ENCODE results near the gene SH2B3.
"Not testable (repeated sequence)": the region's sequence is repeated elsewhere in the genome, so short reads cannot be mapped to it uniquely, and the experiment has no call there.

SH2B3 gene

GRCh38 chr12:111387747-111388323 is 17.9 kb upstream of the SH2B3 start:
- no peak for DNase-seq

GRCh38 chr12:111389635-111390034 is 16.1 kb upstream of the SH2B3 start:
- DNase-seq, result peak; percentile 16

DNA sequence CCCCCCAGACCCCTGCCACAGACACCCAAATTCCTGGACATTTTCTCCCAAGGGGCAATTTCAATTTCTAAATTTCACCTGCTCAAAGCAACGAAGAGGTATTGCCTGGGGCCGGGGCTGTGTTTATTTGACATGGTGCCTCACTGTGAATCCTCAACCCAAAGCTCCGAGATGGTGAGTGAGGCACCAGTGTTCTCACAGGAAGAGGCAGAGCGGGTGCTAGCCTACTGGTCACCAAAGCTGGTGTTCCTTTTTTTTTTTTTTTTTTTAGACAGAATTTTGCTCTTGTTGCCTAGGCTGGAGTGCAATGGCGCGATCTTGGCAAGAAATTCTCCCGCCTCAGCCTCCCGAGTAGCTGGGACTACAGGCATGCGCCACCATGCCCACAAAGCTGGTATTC is 14.8 kb upstream of the SH2B3 start:
- peak; percentile 16 for DNase-seq

- no peak for DNase-seq
Measured at GRCh38 chr12:111393700-111394300, 11.9 kb upstream of the SH2B3 start.

- DNase-seq, result no peak
Measured at GRCh38 chr12:111394480-111394879, 11.2 kb upstream of the SH2B3 start.

DNA sequence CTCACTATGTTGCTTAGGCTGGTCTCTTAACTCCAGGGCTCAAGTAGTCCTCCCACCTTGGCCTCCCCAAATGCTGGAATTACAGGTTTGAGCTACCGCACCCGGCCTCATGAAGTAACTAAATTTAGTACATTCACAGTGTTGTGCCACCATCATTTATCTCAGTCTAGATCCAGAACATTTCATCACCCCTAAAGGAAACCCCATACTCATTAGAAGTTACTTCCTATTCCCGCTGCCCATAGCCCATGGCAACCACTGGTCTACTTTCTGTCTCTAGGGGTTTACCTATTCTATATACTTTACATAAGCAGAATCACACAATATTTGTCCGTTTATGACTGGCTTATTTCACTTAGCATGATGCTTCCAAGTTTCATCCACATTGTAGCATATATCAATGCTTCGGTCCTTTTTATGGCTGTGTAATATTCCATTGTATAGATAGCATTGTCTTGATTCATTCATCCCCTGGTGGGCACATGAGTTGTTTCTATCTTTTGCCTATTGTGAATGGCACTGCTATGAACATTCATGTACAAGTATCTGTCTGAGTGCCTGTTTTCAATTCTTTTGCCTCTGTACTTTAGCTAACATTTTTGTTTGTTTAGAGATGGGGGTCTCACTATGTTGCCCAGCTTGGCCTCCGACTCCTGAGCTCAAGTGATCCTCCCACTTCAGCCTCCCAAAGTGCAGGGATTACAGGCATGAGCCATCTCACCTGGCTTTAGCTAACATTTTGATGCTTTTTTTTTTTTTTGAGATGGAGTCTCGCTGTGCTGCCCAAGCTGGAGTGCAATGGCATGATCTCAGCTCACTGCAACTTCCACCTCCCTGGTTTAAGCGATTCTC is 10.2 kb upstream of the SH2B3 start:
- DNase-seq, result no peak

- DNase-seq, result not testable (repeated sequence)
Measured at GRCh38 chr12:111396271-111396670, 9.5 kb upstream of the SH2B3 start.

DNA sequence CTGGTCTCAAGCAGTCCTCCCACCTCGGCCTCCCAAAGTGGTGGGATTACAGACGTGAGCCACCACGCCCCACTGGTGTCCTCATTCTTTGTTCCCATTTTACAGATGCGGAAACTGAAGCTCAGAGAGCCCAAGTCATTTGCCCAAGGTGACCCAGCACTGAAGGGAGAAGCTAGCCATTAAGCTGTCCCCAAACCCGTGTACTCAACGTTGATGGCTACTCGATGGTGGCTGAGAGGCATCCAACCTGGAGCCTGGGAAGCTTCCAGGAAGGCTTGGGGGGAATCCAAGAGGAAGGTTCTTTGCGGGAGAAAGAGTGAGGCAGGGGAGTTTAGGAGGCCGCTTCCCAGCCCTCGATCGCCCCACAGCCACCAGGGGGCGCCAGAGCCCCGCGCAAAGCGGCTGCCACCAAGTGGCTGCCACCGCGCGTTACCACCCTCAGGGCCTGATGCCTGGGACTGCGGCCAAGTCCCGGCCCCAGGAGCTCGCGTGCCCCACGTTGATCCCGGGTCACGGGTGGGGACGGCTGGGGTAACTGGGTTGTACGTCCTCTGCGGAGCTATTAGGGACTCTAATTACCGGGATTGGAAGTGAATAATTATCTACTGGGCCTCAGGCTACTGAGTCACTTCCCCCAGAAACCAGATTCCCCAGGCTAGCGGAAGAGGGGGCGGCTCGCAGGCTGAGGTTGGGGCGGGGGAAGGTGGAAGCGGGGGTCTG is 8.8 kb upstream of the SH2B3 start:
- peak; percentile 84 for DNase-seq

GRCh38 chr12:111398530-111398929 is 7.2 kb upstream of the SH2B3 start:
- no peak for DNase-seq

DNA sequence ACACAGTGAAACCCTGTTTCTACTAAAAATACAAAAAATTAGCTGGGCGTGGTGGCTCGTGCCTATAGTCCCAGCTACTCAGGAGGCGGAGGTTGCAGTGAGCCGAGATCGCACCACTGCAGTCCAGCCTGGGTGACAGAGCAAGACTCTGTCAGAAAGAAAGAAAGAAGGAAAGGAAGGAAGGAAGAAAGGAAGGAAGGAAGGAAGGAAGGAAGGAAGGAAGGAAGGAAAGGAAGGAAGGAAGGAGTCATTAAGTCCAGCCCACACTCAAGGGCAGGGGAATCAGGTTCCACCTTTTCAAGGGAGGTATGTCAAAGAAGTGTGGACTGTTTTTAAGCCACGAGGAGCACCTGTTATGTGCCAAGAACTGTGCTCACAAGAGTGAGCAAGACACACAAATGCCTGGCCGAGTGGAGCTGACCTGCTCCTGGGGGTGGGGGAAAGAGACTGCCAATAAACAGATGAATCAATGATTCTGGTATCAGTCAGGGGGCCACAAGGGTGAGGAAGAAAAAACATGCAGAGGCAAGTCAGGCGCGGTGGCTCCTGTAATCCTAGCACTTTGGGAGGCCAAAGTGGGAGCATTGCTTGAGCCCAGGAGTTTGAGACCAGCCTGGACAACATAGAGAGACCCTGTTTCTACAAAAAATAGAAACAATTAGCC is 5.8 kb upstream of the SH2B3 start:
- DNase-seq, result not testable (repeated sequence)

GRCh38 chr12:111401167-111401605 is 4.5 kb upstream of the SH2B3 start:
- no peak for DNase-seq

- not testable (repeated sequence) for DNase-seq
Measured at GRCh38 chr12:111402490-111402824, 3.3 kb upstream of the SH2B3 start.

DNA sequence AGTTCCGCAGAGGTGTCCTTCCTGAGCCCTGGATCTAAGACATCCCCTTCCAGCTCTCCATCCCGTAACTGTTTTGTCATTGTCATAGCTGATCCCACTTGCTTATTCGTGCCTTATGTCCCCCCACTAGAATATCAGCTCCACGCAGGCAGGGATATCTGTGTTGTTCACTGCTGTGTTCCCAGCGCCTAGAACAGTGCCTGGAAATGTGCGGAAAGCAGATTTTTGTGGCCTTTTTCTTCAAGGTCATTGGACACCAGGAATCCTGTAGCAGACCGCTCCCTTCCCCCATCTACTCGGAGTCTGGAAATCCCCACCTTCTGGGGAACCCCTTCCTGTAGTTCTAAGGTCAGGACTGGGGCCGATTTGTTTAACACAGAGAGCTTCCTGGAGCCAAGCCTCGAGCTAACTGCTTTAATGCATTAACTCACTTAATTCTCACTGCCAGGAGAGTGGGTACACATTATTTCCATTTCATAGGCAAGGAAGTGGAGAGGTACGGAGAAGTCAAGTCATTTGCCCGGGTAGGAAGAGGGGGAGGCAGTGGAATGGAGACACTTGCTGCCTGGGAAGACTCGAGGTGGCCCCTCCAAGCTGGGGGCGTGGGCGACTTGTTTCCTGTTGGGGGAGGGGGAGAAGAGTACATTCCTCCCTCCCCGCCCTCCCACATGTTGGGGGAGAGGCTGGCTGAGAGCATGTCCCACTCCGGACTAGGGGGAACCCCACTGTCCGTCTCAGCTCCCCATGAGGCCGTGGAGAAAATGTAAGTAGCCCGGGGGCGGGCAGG is 1.2 kb upstream of the SH2B3 start:
- DNase-seq, result peak; percentile 61

DNA sequence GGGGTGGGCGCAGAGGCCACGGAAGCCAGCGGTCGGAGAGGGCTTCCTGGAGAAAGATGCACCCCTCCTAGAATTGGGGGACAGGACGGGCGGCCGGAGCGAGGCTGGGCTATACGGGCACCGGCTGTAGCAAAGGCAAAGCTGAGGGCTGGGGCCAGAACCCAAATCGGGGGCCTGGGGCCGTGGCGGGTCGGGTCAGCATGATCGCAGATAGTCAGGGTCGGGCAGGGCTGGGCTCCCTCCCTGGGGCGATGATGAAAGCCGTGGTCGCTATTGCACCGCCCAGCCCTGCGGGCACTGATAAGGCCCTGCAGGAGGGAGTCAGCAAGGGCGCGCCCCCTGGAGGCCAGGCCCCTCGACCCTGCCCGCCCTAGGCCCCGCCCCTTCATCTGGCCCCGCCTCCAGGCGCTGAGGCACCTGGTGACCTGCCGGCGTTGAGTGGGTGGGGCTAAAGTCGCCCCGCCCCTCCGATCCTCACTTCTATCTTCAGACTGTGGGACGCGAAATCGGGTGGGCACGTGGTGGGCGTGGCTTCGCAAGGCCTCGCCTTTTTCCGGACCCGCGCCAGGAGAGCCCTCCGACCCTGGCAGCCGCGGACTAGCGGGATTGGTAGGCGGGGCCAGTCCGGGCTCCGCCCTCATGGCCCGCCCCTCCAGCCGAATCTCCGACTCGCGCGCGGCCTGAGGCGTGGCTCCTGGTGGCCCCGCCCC is 419 bp upstream of the SH2B3 start:
- DNase-seq, result peak; percentile 91

DNA sequence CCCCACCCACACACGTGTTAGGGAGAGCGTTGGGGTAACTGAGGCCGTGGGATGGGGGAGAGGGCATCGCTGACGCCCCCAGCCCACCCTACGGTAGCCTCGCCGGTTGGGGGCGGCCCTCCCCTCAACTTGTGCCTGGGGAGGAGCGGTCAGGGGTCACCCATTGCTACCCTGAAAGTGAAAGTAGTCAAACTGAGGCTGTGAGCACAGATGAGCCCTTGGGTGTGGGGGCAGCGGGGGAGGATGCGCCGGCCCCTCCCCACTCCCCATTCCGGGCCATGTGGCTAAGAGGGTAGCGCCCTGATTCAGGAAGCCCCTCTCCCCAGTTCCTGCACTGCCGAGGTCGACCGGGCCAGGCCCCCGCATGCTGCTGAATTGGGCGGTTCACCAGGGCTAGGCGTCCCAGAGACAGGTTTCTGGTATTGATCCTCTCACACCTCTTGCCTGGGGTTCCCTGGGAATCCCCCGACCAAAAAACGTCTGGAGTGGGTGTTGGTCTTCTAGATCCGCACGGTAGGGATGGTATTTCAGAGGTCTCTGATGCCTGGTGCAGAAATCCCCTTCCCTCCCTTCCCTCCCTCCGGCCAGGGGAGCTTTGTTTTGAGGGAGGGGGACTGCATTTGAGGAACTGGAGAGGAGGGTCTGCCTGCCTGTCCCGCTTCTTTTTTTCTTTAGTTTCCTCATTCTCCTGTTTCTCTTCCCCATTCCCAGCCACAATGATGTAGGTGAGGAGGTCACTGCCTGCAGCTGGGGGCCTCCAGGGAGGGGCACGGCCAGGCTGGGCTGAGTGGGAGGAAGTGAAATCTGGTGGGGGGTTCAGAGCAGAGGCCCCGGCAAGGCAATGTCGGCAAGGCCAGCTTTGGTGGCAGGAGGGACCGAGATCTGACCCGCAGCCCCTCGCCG is 1.0 kb downstream of the SH2B3 start:
- no peak for DNase-seq

DNA sequence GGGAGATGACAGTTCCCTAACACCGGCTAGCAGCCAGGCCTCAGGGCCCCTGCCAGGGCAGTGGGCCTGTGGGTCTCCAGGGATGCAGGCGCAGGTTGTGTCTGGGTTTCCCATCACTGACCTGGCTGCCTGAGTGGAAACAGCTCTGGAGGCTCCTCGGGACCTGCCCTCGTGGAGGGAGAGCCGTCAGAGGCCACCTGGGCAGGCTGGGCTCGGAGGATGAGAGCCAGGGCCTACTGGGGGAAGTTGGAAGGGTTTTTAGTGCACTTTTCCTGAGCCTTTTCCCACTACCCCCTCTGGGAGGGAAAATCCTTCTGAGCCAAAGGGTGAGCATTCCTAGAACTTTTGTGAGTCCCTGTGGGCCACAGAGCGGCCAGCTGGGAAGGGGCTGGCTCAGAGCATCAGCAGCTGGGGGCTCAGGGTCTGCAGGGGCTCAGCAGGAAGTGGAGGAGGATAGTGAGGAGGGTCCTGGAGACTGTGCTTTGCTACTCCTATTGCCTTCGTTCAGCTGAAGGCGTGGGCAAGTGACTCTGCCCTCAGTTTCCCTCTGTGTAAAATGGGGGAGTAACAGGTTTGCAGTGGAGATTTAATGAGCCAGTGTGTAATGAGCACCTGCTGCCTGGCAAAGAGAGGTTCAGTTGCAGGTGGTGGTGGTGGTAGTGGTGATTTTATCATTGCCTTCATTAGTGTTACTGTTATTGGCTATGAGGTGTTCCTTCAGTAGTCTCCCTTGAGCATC is 1.8 kb downstream of the SH2B3 start:
- DNase-seq, result no peak

- no peak for DNase-seq
Measured at GRCh38 chr12:111408116-111408440, 2.4 kb downstream of the SH2B3 start.

GRCh38 chr12:111408686-111409402 is 3.1 kb downstream of the SH2B3 start:
- no peak for DNase-seq

DNA sequence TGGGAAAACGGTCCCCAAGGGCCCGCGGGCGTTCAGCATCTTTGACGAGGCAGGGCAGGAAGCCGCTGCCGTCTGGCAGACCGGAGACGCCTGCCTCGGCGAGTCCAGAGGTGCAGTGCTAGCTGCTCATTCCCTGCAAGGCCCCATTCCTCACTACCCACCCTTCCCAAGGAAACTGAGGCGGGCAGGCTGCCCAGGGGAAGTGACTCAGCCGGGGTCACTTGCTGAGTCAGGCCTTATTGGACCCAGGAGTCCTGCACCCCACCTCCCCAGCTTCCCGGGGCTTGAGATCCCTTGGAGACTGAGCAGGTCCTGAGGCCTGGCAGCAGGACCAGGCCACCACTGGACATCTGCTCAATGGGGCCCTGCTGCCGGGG is 3.7 kb downstream of the SH2B3 start:
- no peak for DNase-seq

Measured in left hindlimb (tissue), 1 donor.